ENCODE results near the gene C1QL1. TPM values are rescaled to one million over a fixed set of nuclear protein-coding genes. Genes with fewer than 3 reads are reported as not detected.

The C1QL1 gene
- polyA plus RNA-seq, 1 donor (not counting 4 experiments of a cell fraction or from before 2014, with no cell fraction given), result 0.04 TPM

- no peak overlapping the region for H3K4me2 ChIP-seq (ENCODE audit: control insufficient read depth, extremely low read depth, insufficient read depth, low read depth, low read length)
Observed at GRCh38 chr17:44971776-44972483, 3.8 kb upstream of the C1QL1 start.

GRCh38 chr17:44970136-44970741, 2.1 kb upstream of the C1QL1 start:
- DNase-seq (ENCODE audit: low read depth, low spot score) (no peak), FAIRE-seq (no peak)
- Histone ChIP-seq H3K9ac (ENCODE audit: control insufficient read depth, extremely low read depth, insufficient read depth, low read length) (no peak overlapping the region), H3K4me3 (ENCODE audit: control insufficient read depth in 2 of 3, extremely low read depth in 1 of 3, insufficient read depth in 2 of 3, low read depth in 1 of 3, low read length in 3 of 3) (peak overlapping the region in 2 of 3 experiments; percentile 12 to 23), H3K27ac (ENCODE audit: control insufficient read depth, insufficient read depth, low read length) (no peak overlapping the region), H3K4me2 (ENCODE audit: control insufficient read depth, extremely low read depth, insufficient read depth, low read depth, low read length) (peak overlapping the region; percentile 35), H4K20me1 (ENCODE audit: control insufficient read depth, extremely low read depth, insufficient read depth, low read length) (no peaks in the 10 kb centered on the region), H2AFZ (ENCODE audit: control insufficient read depth, low read length) (no peak overlapping the region), H3K79me2 (ENCODE audit: control insufficient read depth, insufficient read depth, low read length) (no peaks in the 10 kb centered on the region), H3K27me3 (ENCODE audit: control insufficient read depth, extremely low read depth, insufficient read depth, low read length) (peaks cover 51% of the 10 kb centered on the region), H3K9me3 (ENCODE audit: control insufficient read depth, low read depth, low read length) (no peaks in the 10 kb centered on the region), H3K4me1 (ENCODE audit: control insufficient read depth, extremely low read depth, insufficient read depth, low read length) (peaks cover 25% of the 10 kb centered on the region), H3K9me1 (ENCODE audit: control insufficient read depth, extremely low read depth, insufficient read depth, low read length) (no peaks in the 10 kb centered on the region), H3K36me3 (ENCODE audit: control insufficient read depth in 2 of 2, extremely low read depth in 1 of 2, insufficient read depth in 2 of 2, low read length in 2 of 2) (no peaks in the 10 kb centered on the region)
- dilution Hi-C loops (cut with MboI; ENCODE audit: extremely low pct_ligation_motif_present, low sequenced_read_pairs), result no loop called here
- TF ChIP-seq EZH2 (IDR thresholded peaks at IDR 0.05; ENCODE audit: low read length), result peak; percentile 23
- TF ChIP-seq CTCF (optimal IDR thresholded peaks at IDR 0.05 in 1 of 3, IDR thresholded peaks at IDR 0.05 in 1 of 3, conservative IDR thresholded peaks at IDR 0.05 in 1 of 3; ENCODE audit: extremely low read depth in 1 of 3, insufficient read depth in 2 of 3, low read length in 3 of 3), result no peak

More at GRCh38 chr17:44971776-44972483, 3.8 kb upstream of the C1QL1 start:
- H3K27me3 ChIP-seq (ENCODE audit: control insufficient read depth, extremely low read depth, insufficient read depth, low read length), result peaks cover 45% of the 10 kb centered on the region
- no peaks in the 10 kb centered on the region for H3K36me3 ChIP-seq (ENCODE audit: control insufficient read depth in 2 of 2, extremely low read depth in 1 of 2, insufficient read depth in 2 of 2, low read length in 2 of 2)
- H3K4me3 ChIP-seq (ENCODE audit: control insufficient read depth in 2 of 3, extremely low read depth in 1 of 3, insufficient read depth in 2 of 3, low read depth in 1 of 3, low read length in 3 of 3), result no peak overlapping the region
- no peaks in the 10 kb centered on the region for H3K79me2 ChIP-seq (ENCODE audit: control insufficient read depth, insufficient read depth, low read length)
- FAIRE-seq, result peak; percentile 17
- no peaks in the 10 kb centered on the region for H3K9me1 ChIP-seq (ENCODE audit: control insufficient read depth, extremely low read depth, insufficient read depth, low read length)
- no peaks in the 10 kb centered on the region for H4K20me1 ChIP-seq (ENCODE audit: control insufficient read depth, extremely low read depth, insufficient read depth, low read length)
- dilution Hi-C loops (cut with MboI; ENCODE audit: extremely low pct_ligation_motif_present, low sequenced_read_pairs), result no loop called here
- H3K9ac ChIP-seq (ENCODE audit: control insufficient read depth, extremely low read depth, insufficient read depth, low read length), result no peak overlapping the region
- no peak for DNase-seq (ENCODE audit: low read depth, low spot score)
- TF ChIP-seq CTCF (optimal IDR thresholded peaks at IDR 0.05 in 1 of 3, IDR thresholded peaks at IDR 0.05 in 1 of 3, conservative IDR thresholded peaks at IDR 0.05 in 1 of 3; ENCODE audit: extremely low read depth in 1 of 3, insufficient read depth in 2 of 3, low read length in 3 of 3) (no peak), EZH2 (IDR thresholded peaks at IDR 0.05; ENCODE audit: low read length) (no peak)
- no peak overlapping the region for H3K27ac ChIP-seq (ENCODE audit: control insufficient read depth, insufficient read depth, low read length)
- H2AFZ ChIP-seq (ENCODE audit: control insufficient read depth, low read length), result no peak overlapping the region
- H3K4me1 ChIP-seq (ENCODE audit: control insufficient read depth, extremely low read depth, insufficient read depth, low read length), result peaks cover 25% of the 10 kb centered on the region
- no peaks in the 10 kb centered on the region for H3K9me3 ChIP-seq (ENCODE audit: control insufficient read depth, low read depth, low read length)
